Fibroblast of mammary gland (primary cell): Measurements from ENCODE around the gene LRP2.
"Not testable (repeated sequence)": the region's sequence is repeated elsewhere in the genome, so short reads cannot be mapped to it uniquely, and the experiment has no call there.

ENCODE experiments used
- DNase-seq: peaks from one replicate; pipeline ENCODE4 v3.0.0-alpha.2; 2010; ENCODE audit warnings: low read depth
- H3K4me3 ChIP-seq: 2 replicates; pipeline ENCODE4 v1.5.1; 2011; ENCODE audit warnings: low read depth, mild to moderate bottlenecking, low read length, moderate library complexity; ENCODE audit not compliant: control insufficient read depth
- CTCF ChIP-seq: conservative IDR thresholded peaks from 2 replicates; pipeline ENCODE4 v1.5.1; 2011; ENCODE audit warnings: low read depth, low read length, inconsistent platforms; ENCODE audit not compliant: control insufficient read depth, insufficient read depth

LRP2 gene

GRCh38 chr2:169362118-169362893, at the start of gene LRP2:
LRP2 (minus strand) TSS chr2:169362534; CDS start chr2:169362399, 135 bp downstream.
- no peak for DNase-seq
- no peak within 1 kb of the TSS for H3K4me3 ChIP-seq
- TF ChIP-seq CTCF = no peak

- no peak for TF ChIP-seq CTCF
- DNase-seq = no peak
- H3K4me3 ChIP-seq = no peak overlapping the region
Observed at GRCh38 chr2:169406891-169407290, 44.6 kb upstream of the LRP2 start.

GRCh38 chr2:169399491-169399890, 37.2 kb upstream of the LRP2 start:
- not testable (repeated sequence) for H3K4me3 ChIP-seq, DNase-seq

- peak; percentile 5 for DNase-seq
- no peak overlapping the region for H3K4me3 ChIP-seq
- TF ChIP-seq CTCF = peak; percentile 11
Observed at GRCh38 chr2:169397697-169398096, 35.4 kb upstream of the LRP2 start.

GRCh38 chr2:169395821-169396374, 33.6 kb upstream of the LRP2 start:
- no peak for TF ChIP-seq CTCF
- H3K4me3 ChIP-seq = no peak overlapping the region
- no peak for DNase-seq

- DNase-seq = no peak
- H3K4me3 ChIP-seq = no peak overlapping the region
- no peak for TF ChIP-seq CTCF
Observed at GRCh38 chr2:169393068-169393590, 30.8 kb upstream of the LRP2 start.

- DNase-seq = no peak
- TF ChIP-seq CTCF = no peak
- H3K4me3 ChIP-seq = no peak overlapping the region
Observed at GRCh38 chr2:169391236-169391635, 28.9 kb upstream of the LRP2 start.
